HG03066 (cell line): Measurements from ENCODE around the gene OR1C1.
"Not testable (repeated sequence)": the region's sequence is repeated elsewhere in the genome, so short reads cannot be mapped to it uniquely, and the experiment has no call there.

Experiments
- ATAC-seq: cut with Tn5 transposase; IDR thresholded peaks from one replicate; pipeline ENCODE4 v1.9.1; 2021; ENCODE audit warnings: low read depth; ENCODE audit not compliant: unreplicated experiment

OR1C1 gene, protein sequence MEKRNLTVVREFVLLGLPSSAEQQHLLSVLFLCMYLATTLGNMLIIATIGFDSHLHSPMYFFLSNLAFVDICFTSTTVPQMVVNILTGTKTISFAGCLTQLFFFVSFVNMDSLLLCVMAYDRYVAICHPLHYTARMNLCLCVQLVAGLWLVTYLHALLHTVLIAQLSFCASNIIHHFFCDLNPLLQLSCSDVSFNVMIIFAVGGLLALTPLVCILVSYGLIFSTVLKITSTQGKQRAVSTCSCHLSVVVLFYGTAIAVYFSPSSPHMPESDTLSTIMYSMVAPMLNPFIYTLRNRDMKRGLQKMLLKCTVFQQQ

DNA sequence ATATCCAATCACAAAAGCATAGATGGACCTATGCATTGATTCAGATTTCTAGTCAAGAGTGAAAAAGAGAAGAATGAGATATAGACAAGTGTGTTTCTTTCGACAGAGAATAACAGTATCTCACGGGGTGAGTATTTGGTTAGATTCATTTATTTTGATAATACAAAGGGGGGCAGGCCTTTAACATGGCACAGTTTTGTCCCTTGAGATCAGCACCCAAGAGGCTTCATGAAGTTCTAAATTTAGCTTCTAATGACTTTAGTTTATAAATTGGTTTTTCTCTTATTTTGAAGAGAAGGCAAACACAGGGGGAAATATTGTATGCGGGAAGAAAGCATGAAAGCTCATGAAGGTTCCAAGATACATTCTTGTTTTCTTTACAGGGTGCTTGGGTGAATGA lies at the start of gene OR1C1:
Gene OR1C1, minus strand, starts transcription at position 101 of the 400 bp plus-strand sequence. CDS start 2,150 bp downstream, outside the sequence.
- ATAC-seq = no peak

DNA sequence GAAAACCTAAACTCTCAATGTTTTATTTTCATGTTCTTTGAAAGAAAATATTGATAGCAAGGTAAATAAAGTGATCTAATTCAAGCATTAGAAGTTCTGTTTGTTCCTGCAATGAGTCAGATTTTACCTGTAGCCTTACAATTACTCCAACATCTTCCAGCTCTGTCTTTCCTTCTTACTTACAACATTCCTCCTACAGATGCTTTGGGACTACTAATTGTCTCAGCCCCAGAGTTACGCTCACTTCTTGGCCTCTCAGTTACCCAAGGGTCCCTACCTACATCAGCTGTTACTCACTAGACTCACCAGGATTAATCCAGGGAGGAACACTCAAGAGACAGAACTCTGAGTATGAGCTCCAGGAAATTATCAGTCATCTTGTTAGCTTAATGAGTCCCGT lies 37.2 kb upstream of the OR1C1 start:
- ATAC-seq = no peak

DNA sequence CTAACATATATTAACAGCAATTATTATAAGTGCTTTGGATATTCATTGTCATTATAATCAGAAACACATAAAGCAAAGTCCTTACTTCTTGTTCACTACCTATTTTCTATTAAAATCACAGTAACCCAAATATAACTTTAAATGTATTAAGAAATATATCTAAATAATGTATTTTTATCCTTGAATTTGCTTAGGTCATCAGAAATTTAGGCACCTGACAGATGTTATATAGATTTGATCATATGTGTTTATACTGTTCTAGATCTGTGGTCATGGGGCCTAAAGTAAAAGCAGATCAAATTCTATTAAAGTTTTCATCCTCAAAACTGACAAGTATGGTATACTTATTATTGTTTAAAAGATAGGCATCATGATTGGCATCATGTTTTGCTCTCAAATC lies 9.2 kb upstream of the OR1C1 start:
- no peak for ATAC-seq

DNA sequence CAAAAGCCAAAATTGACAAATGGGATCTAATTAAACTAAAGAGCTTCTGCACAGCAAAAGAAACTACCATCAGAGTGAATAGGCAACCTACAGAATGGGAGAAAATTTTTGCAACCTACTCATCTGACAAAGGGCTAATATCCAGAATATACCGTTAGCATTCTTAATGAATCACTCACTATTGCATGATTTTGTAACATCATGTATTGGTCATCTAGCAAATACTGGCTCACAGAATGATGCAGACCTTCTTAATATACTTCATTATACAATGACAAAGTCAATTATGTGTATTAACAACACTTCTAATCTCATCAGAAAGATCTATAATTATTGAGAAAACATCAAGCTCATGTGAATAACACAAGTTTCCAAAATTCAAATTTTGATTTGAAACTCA lies 6.0 kb downstream of the OR1C1 start:
- ATAC-seq = not testable (repeated sequence)

DNA sequence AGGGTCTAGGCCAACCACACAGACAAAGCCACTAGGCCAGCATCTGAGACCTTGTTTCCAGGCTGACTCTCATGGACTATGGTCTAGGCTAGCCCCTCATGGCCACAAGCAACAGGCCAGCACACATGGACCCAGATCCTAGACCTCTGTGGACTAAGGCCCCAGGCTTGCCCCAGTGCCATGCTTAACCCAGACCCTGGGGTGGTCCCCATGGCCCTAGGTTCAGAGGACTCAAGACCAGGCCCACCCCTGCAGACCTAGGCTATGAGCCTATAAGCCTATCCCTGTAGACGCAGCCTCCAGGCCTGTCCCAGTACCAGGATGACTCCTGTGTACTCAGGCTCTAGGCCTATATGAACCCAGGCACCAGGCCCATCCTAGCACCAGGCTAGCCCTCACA lies 10.5 kb downstream of the OR1C1 start:
- no peak for ATAC-seq

DNA sequence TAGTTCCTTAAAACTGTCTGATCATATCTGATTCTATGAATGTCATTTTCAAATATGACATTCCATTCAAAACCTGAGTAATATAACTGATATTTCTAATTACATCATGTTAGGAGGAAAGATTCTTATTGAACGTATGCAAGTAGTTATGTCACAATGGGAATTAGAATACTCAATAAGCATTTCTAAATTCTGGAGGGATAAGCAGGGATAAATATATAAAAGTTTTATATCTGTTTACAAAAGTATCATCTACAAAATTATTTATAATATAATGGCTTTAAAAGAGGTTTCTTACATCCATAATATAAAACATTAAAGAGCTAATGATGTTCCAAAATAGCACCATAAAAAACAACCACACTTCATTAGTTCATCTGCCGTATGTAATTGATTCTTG lies 12.3 kb downstream of the OR1C1 start, which contains the start of gene OR14A2:
Gene OR14A2, minus strand, starts transcription at position 101 of the 400 bp plus-strand sequence.
- ATAC-seq = no peak

DNA sequence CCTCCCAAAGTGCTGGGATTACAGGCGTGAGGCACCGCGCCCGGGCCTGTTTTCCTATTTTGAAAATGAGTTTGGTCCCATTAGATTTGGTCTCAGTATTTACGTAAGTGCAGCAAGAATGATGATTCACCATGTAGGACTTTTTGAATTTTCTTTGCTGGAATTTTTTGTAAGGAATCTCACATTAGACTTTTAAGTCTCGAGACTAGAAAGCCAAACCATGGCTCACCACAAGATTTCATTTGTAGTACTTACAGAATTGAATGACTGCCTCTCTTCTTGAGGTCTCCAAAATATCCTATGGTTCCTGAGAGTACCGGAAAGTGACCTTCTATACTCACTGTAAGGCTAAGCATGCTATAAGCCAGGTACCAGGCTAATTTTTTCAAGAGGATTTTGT lies 12.7 kb downstream of the OR1C1 start:
- ATAC-seq = no peak

DNA sequence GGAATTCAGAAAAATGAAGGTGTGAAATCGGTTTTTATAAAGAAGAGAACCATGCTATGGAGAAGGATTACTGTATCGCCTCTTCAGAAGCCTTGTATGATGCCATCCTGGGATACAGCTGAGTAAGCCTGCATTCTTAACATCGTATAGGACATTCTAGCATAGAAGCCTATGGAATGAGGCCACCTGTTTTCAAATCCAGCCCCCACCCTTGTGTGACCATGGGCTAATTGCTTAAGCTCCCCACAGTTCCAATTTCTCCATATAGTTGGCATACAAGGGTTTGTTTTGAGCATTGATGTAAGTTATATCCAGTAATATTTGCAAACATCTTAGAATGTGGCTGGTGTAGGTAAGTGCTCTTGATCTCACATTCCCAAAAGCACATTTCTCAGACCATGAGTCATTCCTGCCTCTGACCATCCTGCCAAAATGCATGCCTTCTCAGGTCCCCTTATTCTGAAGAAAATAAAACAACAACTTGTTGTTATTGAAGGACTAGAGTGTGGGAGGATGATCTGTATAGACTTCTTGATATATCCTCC lies 13.9 kb downstream of the OR1C1 start:
- no peak for ATAC-seq

DNA sequence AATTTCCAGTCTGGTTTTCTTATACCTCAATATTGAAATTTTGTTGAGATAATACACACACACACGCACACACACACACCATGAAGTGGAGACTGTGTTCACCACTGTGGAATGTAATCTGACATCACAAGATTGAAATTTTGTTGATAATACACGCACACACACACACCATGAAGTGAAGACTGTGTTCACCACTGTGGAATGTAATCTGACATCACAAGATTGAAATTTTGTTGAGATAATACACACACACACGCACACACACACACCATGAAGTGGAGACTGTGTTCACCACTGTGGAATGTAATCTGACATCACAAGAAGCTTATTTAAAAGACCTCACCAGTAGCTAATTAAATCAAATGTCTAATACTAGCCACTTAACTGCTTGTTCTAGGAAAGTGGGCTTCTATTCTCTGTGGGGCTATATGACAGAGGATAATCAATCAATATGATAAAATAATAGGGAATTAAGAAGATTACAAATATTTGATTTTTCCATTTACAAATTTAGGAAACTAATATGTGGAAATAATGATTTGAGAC lies 18.1 kb downstream of the OR1C1 start:
- not testable (repeated sequence) for ATAC-seq

DNA sequence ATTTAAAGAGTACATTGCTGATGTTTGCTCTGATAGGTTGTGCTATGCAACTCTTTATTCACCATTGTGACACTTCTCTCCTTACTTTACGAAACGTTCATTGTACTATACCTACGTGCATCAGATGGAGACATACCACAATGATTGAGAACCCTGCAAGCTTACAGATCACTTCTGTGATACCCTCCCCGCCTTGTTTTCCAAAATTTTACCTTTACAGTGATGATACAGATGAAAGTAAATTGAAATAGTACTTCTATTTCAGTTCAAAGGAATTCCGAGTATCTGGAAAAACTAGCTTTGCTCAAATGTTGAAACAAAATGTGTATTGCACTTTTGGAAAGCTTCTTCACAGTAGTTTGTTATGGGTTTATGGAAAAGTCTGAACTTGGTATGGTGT lies 18.6 kb downstream of the OR1C1 start:
- no peak for ATAC-seq

DNA sequence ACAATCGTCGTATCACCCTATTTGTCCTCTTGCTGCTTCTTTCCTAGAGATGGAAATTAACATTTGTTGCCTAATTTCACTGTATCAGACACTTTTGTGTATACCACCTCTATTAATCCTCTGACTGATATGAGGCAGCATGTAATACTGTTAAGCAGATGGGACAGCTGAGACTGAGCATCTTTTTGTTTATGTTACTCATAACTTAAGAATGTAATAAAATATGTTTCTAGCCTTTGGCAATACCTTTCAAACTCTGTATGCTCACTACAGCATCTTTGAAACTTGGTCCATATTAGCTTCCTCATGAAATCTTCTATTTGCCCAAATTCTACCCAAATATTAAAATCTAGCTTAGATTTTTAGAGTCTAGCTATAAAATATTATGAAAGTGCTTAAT lies 19.6 kb downstream of the OR1C1 start:
- ATAC-seq = no peak

DNA sequence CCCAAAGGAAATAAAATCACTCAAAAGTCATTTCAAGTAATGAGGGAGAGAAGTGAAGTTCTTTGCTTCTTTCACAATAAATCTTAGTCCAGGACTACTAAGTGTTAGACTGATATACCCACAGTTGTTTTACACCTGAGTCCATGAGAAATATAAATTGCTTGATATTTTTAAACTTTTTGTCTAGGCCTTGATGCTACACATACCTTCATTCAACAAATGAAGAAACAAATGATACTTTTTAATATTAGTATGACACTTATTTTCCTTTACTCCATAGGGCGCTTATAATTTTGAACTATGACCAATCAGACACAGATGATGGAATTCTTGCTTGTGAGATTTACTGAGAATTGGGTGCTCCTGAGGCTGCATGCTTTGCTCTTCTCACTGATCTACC lies 22.0 kb downstream of the OR1C1 start, which contains the start of gene OR14K1:
Gene OR14K1, plus strand, starts transcription at position 301 of the 400 bp plus-strand sequence. Its CDS starts 0 bp downstream, at position 301.
- ATAC-seq = no peak

DNA sequence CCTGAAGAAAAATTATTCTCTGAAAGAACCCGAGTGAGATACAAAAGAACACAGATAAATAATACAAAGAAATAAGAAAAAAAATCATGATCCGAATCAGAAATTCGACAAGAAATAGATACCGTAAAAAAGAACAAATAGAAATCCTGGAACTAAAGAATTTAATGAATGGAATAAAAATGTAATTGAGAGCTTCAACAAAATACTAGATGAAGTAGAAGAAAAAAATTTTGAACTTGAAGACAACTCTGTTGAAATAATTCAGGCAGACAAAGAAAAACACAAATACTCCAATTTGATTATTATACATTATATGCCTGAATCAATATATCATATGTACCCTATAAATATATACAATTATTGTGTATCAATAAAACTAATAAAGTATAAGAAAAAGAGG lies 39.1 kb downstream of the OR1C1 start:
- no peak for ATAC-seq

DNA sequence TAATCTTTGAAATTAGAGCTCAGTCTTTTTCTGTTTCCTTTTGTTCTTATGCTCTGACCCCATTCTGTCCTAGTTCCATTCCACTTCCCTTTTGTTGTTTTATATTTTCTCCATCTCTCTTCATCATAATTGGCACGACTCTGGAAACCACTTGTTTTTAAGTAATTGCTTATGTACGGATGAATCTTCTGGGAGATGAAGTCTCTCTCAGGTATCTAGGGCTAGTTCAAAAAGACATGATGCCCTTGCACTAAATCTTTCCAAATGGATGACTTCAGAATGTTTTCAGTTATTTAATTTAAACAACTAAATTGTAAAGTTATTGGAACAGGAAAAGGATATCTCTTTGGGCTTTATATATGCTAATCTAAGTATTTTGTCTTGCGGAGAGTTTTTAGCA lies 43.8 kb downstream of the OR1C1 start, which contains the start of gene OR6F1:
Gene OR6F1, minus strand, starts transcription at position 101 of the 400 bp plus-strand sequence. CDS start 3,891 bp downstream, outside the sequence.
- no peak for ATAC-seq

DNA sequence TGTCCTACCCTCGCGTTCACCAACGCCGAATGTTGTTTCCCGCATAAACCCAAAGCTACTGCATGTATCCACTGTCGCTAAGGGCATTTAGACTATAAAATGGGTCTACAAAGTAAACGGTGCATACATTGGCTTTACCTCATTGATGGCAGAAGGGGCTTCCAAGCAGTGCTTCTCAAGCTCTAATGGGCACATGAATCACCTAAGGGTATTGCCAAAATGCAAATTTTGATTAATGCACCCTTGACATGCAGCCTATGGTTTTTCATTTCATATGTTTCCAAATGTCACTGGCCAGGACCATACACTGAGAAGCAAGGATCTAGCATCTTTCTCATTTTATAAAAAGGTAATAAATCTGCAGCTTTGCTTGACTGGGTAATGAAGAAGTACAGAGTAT lies 46.6 kb downstream of the OR1C1 start:
- no peak for ATAC-seq

DNA sequence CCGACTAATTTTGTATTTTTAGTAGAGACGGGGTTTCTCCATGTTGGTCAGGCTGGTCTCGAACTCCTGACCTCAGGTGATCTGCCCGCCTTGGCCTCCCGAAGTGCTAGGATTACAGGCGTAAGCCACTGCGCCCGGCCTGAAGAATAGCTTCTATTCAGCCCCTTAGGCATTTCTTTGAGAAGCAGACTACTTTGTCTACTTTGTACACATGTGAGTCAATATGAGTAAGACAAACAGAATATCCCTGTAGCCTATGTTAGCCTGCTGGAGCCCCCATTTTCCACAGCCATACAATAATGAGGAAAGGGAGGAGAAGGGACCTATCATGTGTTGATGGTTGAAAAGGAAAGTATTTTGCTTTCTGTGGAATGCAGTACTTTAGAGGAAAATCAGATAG lies 49.7 kb downstream of the OR1C1 start:
- ATAC-seq = not testable (repeated sequence)
